Thoracic aorta (tissue), 2 donors: Measurements from ENCODE around the gene TAS1R1. TPM values are rescaled to one million over a fixed set of nuclear protein-coding genes. Genes with fewer than 3 reads are reported as not detected.
"Not testable (repeated sequence)": the region's sequence is repeated elsewhere in the genome, so short reads cannot be mapped to it uniquely, and the experiment has no call there.

Experiments
- ATAC-seq: fragments of 150-250 bp; one replicate; pipeline ENCODE4 v1.8.0; 2017; ENCODE audit warnings: low read depth; ENCODE audit not compliant: insufficient number of reproducible peaks, low FRiP score
- DNase-seq: peaks from one replicate; pipeline ENCODE4 v3.0.0-alpha.2; 2020; ENCODE audit warnings: low spot score
- H3K27ac ChIP-seq, 2 donors: fragments of 200-600 bp; sonication (generic); 1 replicate in 1 of 2; 2 replicates in 1 of 2; pipeline ENCODE4 v1.5.1; 2016; ENCODE audit warnings: mild to moderate bottlenecking in 2 of 2, moderate library complexity in 2 of 2
- H3K27me3 ChIP-seq: fragments of 200-600 bp; sonication (generic); replicated peaks from 2 replicates; pipeline ENCODE4 v1.6.0; 2016; ENCODE audit warnings: mild to moderate bottlenecking; ENCODE audit not compliant: insufficient read depth
- H3K36me3 ChIP-seq: fragments of 200-600 bp; sonication (generic); one replicate; pipeline ENCODE4 v1.5.1; 2016
- H3K4me1 ChIP-seq, 2 donors: fragments of 200-600 bp; sonication (generic); 1 replicate in 1 of 2; 2 replicates in 1 of 2; pipeline versions ENCODE4 v1.5.1 to v1.6.0; 2016; ENCODE audit warnings: low read depth in 2 of 2, mild to moderate bottlenecking in 1 of 2; ENCODE audit not compliant: control insufficient read depth in 1 of 2
- H3K4me3 ChIP-seq: fragments of 200-600 bp; sonication (generic); 2 replicates; pipeline ENCODE4 v1.5.1; 2016; ENCODE audit warnings: mild to moderate bottlenecking
- H3K9me3 ChIP-seq: fragments of 200-600 bp; sonication (generic); 2 replicates; pipeline ENCODE4 v1.5.1; 2016
- total RNA-seq, 2 donors: library from RNA; depleted of rRNA; stranded (reverse); fragments of >200 nt; gene quantifications; one replicate each; pipeline versions ENCODE4 v1.1.0 to v1.2.3, GENCODE V29; 2016
- TF ChIP-seq, protein P1 (sequence below): fragments of 200-600 bp; sonication (generic); IDR thresholded peaks from one replicate; pipeline ENCODE4 v1.5.1; 2019; ENCODE audit warnings: antibody characterized with exemption

Gene TAS1R1
- total RNA-seq, 2 donors from 2014 or later, result 0.81 TPM; not detected in 1

DNA sequence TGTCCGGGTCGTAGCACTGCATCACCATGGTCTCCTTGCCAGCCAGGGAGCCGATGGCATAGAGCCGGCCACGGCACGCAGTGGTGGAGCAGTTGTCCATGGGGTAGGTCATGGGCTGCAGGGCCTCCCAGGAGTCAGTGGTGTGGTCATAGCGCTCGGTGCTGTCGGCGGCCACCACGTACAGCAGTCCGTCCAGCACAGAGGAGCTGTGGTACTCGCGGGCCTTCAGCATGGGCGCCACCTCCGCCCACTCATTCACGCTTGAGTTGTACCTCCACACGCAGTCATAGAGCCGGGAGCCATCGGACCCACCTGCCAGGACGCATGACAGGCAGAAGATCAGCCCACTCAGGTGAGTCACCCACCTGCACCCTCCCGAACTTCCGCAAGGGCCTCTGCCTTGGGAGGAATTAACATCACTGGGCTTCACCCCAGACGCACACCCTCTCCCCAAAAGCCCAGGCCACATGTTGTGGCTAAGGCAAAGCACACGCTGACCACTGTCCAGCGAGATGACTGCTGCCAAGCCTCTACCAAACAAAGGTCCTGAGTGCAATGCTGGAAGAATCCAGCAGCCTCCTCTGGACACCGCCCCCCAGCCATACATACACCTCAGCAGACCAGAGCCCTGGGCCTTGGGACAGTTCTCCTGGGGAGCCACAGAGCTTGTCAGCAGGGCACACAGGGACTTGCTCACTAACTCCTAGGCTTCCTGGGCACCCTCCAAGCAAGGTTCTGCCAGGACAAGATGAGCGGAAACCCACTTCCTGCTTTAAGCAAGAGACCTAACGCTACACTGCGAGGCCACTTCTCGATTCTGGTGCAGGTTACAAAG, 44.3 kb downstream of the TAS1R1 start:
- Histone ChIP-seq H3K27ac (peak overlapping the region; percentile 34 to 51), H3K36me3 (peaks cover 44% of the 10 kb centered on the region), H3K4me3 (peak overlapping the region; percentile 93), H3K27me3 (no peaks in the 10 kb centered on the region), H3K4me1 (peaks cover 36 to 49% of the 10 kb centered on the region in 2 donors), H3K9me3 (no peaks in the 10 kb centered on the region)
- TF ChIP-seq, protein P1, sequence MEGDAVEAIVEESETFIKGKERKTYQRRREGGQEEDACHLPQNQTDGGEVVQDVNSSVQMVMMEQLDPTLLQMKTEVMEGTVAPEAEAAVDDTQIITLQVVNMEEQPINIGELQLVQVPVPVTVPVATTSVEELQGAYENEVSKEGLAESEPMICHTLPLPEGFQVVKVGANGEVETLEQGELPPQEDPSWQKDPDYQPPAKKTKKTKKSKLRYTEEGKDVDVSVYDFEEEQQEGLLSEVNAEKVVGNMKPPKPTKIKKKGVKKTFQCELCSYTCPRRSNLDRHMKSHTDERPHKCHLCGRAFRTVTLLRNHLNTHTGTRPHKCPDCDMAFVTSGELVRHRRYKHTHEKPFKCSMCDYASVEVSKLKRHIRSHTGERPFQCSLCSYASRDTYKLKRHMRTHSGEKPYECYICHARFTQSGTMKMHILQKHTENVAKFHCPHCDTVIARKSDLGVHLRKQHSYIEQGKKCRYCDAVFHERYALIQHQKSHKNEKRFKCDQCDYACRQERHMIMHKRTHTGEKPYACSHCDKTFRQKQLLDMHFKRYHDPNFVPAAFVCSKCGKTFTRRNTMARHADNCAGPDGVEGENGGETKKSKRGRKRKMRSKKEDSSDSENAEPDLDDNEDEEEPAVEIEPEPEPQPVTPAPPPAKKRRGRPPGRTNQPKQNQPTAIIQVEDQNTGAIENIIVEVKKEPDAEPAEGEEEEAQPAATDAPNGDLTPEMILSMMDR, result no peak
- ATAC-seq (no peak), DNase-seq (no peak)

DNA sequence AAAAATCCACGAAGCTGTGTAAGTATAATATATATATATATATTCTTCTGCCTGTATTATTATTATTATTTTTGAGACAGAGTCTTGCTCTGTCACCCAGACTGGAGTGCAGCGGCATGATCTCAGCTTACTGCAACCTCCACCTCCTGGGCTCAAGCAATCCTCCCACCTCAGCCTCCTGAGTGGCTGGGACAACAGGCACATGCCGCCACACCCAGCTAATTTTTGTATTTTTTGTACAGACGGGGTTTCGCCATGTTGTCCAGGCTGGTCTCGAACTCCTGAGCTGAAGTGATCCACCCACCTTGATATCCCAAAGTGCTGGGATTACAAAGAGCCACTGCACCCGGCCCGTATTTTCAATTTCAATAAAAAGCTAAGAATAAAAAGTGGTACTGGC, 44.9 kb downstream of the TAS1R1 start:
- Histone ChIP-seq H3K4me3 (peak overlapping the region; percentile 93), H3K36me3 (peaks cover 37% of the 10 kb centered on the region), H3K27ac (peak overlapping the region; percentile 99), H3K4me1 (peaks cover 42 to 55% of the 10 kb centered on the region in 2 donors)
- DNase-seq, H3K27me3 ChIP-seq, H3K9me3 ChIP-seq, ATAC-seq: not testable (repeated sequence)

DNA sequence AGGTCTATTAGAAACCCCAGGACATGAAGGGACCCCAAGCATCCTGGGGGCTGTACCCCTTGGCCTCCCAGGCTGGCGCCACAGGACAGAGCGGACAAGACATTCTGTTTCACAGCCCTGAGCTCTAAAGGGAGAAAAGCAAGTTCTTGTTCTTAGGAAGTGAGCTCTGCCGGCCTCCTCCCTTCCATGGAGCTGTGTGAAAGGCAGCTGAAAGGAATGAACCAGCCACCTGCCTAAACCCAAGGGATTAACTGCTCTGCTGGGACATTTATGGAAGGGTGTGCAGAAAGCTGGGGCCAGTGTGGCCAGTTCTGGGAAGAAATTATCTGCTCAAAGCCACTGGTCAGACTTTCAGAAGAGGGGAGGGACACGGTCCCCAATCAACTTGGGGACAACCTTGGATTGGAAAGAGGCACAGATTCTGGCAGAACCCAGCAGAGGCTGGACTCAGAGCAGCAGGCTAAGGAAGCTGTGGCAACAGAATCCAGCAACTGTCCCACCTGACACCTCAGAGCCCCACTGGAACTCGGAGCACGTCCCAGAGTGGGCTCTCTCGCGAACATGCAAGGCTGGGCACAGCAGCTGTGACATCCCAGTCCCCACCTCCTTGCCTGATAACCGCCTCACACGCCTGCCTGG, 45.4 kb downstream of the TAS1R1 start:
- DNase-seq, result no peak
- Histone ChIP-seq H3K4me1 (peaks cover 46 to 59% of the 10 kb centered on the region in 2 donors), H3K27ac (peak overlapping the region; percentile 99), H3K27me3 (no peaks in the 10 kb centered on the region), H3K9me3 (no peaks in the 10 kb centered on the region), H3K4me3 (peak overlapping the region; percentile 93), H3K36me3 (peaks cover 32% of the 10 kb centered on the region)
- TF ChIP-seq, protein P1, result no peak
- no peak for ATAC-seq

DNA sequence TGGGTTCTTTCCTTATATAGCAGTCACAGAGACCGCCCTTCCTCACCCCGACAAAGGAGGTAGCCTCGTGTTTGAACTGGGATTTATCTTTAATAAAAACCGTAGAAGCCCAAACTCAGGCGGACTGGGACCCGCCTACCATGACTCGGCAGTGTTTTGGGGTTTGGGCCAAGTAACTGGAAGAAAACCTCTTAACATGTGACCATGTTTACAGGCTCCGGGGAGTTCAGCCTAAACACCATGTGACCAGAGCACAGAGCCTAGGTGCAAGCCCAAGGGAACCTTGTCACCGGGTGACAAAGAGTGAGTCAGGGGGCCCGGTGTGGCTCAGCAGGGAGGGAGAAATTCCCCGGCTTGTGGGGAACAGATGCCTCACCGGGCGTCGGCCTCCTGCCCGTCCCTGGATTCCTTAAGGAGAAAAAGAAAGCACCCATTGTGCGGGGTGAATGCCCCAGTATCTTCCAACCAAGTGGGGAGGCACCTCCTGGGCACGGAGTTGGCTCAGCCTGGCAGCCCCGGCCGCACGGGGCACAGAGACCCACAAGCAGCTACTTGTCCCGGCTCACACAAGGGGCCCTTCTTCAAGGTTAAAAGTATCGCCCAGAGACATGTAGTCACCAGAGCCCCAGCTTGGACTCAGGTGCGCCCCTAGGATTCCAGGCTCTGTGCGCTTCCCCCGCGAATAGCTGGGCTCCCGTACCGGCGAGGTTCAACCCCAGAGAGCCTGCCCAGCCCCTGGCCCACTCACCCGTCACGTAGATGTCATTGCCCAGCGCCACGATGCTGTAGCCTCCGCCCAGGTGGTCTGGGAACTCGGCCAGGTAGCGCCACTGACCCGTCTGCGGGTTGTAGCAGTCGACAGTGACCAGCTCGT, 46.2 kb downstream of the TAS1R1 start:
- TF ChIP-seq, protein P1, result no peak
- Histone ChIP-seq H3K4me3 (peak overlapping the region; percentile 93), H3K27ac (peak overlapping the region; percentile 99), H3K27me3 (no peaks in the 10 kb centered on the region), H3K4me1 (peaks cover 46 to 57% of the 10 kb centered on the region in 2 donors), H3K9me3 (no peaks in the 10 kb centered on the region), H3K36me3 (peaks cover 25% of the 10 kb centered on the region)
- peak; percentile 80 for DNase-seq
- ATAC-seq, result peak; percentile 68

DNA sequence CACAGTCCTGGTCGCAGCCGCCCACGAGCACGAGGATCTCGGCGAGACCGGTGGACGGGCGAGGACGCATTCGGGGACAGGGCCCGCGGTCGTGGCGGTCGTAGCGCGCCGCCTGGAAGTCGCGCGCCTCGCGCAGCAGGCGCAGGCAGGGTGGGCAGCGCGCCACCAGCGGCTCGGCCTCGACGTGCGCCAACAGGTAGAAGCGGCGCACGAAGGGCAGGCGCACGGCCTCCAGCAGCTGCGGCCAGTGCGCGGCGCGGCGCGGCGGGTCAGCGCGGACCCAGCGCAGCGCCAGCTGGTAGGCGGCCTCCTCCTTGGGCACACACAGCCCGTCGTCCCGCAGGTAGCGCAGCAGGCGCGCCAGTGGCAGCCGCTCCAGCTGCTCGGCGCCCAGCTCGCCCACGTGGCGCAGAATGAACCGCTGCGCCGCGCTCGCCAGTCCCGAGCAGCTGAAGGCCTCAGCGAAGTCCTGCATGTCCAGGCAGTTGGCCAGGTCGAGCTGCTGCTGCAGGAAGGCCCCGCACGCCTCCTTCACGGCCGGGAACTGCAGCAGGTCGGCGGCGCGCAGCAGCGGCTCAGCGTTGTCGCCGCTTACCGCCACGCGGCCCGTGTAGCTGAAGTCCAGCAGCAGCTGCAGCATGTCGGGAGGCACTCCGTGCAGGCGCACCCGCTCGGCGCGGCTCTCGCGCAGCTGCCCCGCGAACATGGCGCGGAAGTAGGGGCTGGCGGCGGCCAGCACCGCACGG, 47.0 kb downstream of the TAS1R1 start:
- H3K9me3 ChIP-seq, result no peaks in the 10 kb centered on the region
- peak overlapping the region; percentile 99 for H3K27ac ChIP-seq
- H3K36me3 ChIP-seq, result peaks cover 19% of the 10 kb centered on the region
- H3K27me3 ChIP-seq, result no peaks in the 10 kb centered on the region
- no peak for ATAC-seq
- TF ChIP-seq, protein P1, result peak; percentile 12
- peaks cover 38 to 51% of the 10 kb centered on the region in 2 donors for H3K4me1 ChIP-seq
- peak overlapping the region; percentile 93 for H3K4me3 ChIP-seq
- DNase-seq, result no peak
